NOMO-1 treated with DMSO at 0.1 percent for 48 hours (cell line): ENCODE results near the gene MSI2.
"Not testable (repeated sequence)": the region's sequence is repeated elsewhere in the genome, so short reads cannot be mapped to it uniquely, and the experiment has no call there.

Experiments
- DNase-seq: peaks from one replicate; lab custom pipeline; 2025; ENCODE audit not compliant: unreplicated experiment; lab: John Stamatoyannopoulos, UW

The MSI2 gene

DNA sequence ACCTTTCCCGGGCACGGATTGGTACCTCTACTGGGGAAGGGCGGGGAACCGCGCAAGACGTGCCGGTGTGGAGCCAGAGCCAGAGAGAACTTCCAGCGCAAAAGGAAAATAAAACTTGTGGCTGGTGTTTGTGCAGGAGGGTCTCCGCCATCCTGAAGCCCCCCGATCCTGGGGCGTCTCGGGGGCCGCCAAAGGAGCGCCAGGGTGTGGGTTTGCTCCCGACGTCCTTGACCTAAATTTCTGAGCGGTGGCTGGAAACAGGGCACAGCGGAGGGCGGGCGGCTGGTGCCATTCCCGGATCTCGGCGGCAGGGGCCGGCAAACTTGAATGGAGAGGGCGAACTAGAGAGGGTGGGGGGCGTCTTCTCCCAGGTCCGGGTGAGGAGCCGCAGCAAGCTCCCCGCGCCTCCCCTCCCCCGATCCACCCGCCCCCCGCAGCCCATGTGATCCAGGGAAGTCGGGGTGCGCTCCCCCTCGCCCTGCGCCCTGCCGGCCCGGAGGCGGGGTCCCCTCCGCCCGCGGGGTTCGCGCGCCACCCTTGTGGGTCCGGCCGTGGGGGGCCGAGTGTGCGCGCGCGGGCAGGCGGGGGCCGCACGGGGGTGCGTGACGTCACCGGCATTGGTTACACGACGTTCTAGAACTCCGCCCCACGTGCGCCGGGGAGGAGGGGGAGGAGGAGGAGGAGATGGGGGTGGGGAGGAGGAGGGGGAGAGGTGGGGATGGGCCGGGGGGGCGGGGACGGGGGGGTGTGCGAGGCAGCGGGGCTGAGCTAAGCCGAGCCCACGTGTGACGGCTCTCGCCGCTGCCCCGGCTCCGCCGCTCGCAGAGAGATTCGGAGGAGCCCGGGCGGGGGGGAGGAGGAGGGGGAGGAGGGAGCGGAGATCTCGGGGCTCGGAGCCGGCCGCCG, at the start of gene MSI2:
Gene MSI2, plus strand, starts transcription at position 748 of the 906 bp plus-strand sequence. CDS start 220 bp downstream, outside the sequence.
- peak; percentile 58 for DNase-seq

GRCh38 chr17:57206928-57207327, 49.4 kb upstream of the MSI2 start:
- DNase-seq: no peak

GRCh38 chr17:57207396-57207795, 48.9 kb upstream of the MSI2 start:
- DNase-seq: no peak

GRCh38 chr17:57210224-57210553, 46.1 kb upstream of the MSI2 start:
- no peak for DNase-seq

GRCh38 chr17:57210972-57211411, 45.3 kb upstream of the MSI2 start:
- no peak for DNase-seq

- DNase-seq: no peak
These were observed 44.8 kb upstream of the MSI2 start for GRCh38 chr17:57211543-57211942.

GRCh38 chr17:57213180-57213825, 43.0 kb upstream of the MSI2 start:
- DNase-seq: no peak

- DNase-seq: no peak
These were observed 41.0 kb upstream of the MSI2 start for GRCh38 chr17:57215317-57215716.

- DNase-seq: no peak
These were observed 34.7 kb upstream of the MSI2 start for GRCh38 chr17:57221366-57222350.

- not testable (repeated sequence) for DNase-seq
These were observed 33.9 kb upstream of the MSI2 start for GRCh38 chr17:57222422-57222821.

- DNase-seq: no peak
These were observed 31.2 kb upstream of the MSI2 start for GRCh38 chr17:57225127-57225526.

DNA sequence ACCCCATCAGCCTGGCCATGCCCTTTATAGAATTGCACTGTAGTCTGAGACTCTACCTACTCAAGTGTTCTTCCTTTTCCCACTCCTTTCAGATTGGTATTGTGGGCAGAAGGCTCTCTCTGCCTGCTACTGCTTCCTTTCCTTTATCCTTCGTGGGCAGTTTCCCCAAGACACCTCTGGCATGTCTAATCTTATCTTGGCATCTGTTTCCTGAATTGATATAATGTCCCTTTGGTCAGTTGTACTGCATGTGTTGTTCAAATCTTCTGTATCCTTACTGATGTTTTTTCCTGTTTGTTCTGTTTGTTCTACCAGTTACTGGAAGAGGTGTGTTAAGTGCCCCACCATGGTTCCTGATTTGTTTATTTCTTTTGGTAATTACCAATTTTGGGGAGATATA, 29.5 kb upstream of the MSI2 start:
- no peak for DNase-seq

DNA sequence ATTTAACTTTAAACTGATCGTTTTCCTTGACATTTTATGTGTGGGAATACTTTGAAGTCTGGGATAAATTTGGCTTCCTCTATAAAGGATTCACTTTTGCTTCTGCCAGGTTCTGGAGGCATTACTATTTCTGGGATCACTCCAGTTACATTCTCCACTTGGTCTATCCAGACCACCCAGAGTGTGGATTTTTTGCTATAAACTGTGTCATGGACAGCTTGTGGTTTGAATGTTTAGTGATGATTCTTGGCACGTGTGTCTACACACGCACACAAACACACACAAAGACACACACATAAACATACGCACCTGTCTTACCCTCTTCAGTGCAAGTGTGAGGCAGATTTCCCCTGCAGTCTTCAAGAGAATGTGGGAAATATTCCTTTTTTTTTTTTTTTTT, 27.4 kb upstream of the MSI2 start:
- no peak for DNase-seq

GRCh38 chr17:57234061-57234738, 22.1 kb upstream of the MSI2 start:
- no peak for DNase-seq

- no peak for DNase-seq
These were observed 21.6 kb upstream of the MSI2 start for GRCh38 chr17:57234739-57235092.

DNA sequence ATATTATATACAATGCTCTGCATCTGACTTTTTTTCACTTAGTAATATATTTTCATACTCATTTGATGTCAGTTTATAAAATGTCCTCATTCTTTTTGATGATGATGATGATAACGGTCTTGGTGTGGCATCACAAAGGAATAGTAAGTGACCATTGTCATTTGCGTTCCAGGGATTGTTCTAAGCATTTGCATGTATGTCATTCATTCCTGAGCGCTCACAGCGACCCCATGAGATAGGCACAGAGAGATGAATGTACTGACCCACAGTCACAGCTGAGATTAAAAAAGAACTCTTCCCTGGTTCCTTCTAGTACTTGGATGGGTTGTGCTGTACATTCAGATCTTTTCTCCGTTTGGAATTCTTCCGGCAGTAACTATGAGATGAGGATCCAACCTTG, 21.2 kb upstream of the MSI2 start:
- no peak for DNase-seq

- no peak for DNase-seq
These were observed 19.5 kb upstream of the MSI2 start for GRCh38 chr17:57236686-57237299.

DNA sequence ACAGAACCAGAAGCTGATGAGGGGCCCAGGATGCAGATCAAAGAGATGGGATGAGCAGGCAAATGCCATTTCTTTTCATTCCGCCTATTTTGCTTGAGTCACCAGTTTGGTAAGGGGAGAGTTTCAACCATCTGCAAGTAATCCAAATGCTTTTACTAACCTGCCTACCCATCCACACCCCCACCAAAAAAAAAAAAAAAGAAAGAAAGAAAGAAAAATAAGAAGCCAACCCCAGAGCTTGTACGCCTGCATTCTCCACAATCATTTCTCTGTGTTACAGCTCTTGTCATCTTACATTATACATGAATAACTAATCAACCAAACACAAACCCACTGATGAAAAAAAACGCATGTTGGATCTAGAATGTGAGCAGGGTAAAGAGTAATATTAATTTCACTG, 15.7 kb upstream of the MSI2 start:
- no peak for DNase-seq

GRCh38 chr17:57242148-57242547, 14.2 kb upstream of the MSI2 start:
- no peak for DNase-seq

DNA sequence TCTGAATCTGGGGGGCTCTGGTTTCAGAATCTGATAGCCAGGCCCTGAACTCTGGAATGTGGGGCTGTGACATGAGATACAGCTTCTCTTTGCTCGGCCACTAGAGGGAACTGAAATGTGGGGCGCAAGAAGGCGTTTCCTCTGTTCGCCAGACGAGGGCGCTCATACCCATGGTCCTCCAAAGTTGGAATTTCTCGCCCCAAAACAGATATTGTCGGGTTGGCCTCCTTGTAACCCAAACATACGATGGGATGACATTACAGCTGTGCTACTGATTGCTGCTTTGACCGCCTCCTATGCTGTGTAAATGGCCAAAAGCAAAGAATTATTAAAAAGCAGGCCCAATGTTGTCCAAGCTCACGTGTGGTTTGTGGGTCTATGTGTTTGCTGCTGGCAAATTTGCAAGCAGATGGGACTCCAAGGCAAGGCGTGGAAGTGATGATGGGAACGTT, 13.1 kb upstream of the MSI2 start:
- peak; percentile 65 for DNase-seq
